Glutamatergic neuron (in vitro differentiated cells): ENCODE data around the gene CHIT1. TPM values are rescaled to one million over a fixed set of nuclear protein-coding genes. Genes with fewer than 3 reads are reported as not detected.

Source experiments
- DNase-seq: peaks from one replicate; pipeline ENCODE4 v3.0.0; 2022
- H3K27ac Mint-ChIP-seq: one replicate; pipeline ENCODE4 v1.8.0; 2020; ENCODE audit warnings: mild to moderate bottlenecking, mixed read lengths, inconsistent platforms; ENCODE audit not compliant: unreplicated experiment
- H3K27me3 Mint-ChIP-seq: one replicate; pipeline ENCODE4 v1.8.0; 2020; ENCODE audit warnings: mild to moderate bottlenecking, moderate library complexity, mixed read lengths, inconsistent platforms; ENCODE audit not compliant: unreplicated experiment
- H3K36me3 Mint-ChIP-seq: one replicate; pipeline ENCODE4 v1.8.0; 2020; ENCODE audit warnings: mild to moderate bottlenecking, mixed read lengths, inconsistent platforms; ENCODE audit not compliant: unreplicated experiment
- H3K4me1 Mint-ChIP-seq: one replicate; pipeline ENCODE4 v1.8.0; 2020; ENCODE audit warnings: mild to moderate bottlenecking, low read depth, mixed read lengths, inconsistent platforms; ENCODE audit not compliant: unreplicated experiment
- H3K4me3 Mint-ChIP-seq: one replicate; pipeline ENCODE4 v1.8.0; 2020; ENCODE audit warnings: mild to moderate bottlenecking, mixed read lengths, inconsistent platforms; ENCODE audit not compliant: unreplicated experiment
- H3K9me3 Mint-ChIP-seq: one replicate; pipeline ENCODE4 v1.8.0; 2020; ENCODE audit warnings: mild to moderate bottlenecking, moderate library complexity, mixed read lengths, inconsistent platforms; ENCODE audit not compliant: unreplicated experiment
- CTCF ChIP-seq: fragments of 200-600 bp; sonication (generic); IDR thresholded peaks from one replicate; pipeline ENCODE4 v1.5.0; 2021; ENCODE audit not compliant: partially characterized antibody, unreplicated experiment
- total RNA-seq: library from RNA; stranded (reverse); fragmentation: NEBNext Ultra II Directional; extraction: Animal tissue kit (Norgen Biotek cat#: 25700); gene quantifications from one replicate; pipeline ENCODE4 v1.2.1, GENCODE V29; 2021; ENCODE audit not compliant: unreplicated experiment

The CHIT1 gene
- total RNA-seq, 1 donor from 2014 or later: 0.10 TPM

DNA sequence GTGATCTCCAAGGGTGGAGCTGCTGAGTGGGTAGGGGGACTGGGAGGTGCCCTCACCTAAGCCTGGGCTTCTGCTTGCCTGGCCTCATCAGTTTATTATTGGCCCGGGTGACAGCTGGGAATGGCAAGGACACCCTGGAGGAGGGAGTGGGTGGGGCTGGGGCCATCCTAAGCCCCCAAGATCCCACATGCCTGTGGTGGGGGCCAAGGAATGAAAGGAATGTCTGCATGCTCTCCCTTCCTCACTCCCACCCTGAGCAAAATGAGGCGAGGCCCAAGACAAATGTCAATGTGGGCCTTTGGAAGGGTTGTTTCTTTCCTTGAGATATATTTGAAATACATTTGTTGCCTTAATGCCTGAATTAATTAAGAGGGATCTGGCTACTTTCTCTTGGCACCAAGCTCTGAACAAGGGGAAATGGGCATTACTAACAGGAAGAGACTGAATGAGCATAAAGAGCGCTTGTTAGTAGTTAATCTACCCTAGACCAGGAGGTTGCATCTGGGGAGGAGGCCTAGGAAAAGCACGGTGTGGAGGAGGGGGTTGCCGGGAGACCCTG, 23.3 kb downstream of the CHIT1 start:
- Mint-ChIP-seq H3K9me3 (peaks cover 14% of the 10 kb centered on the region), H3K4me3 (no peak overlapping the region), H3K27me3 (peaks cover 9% of the 10 kb centered on the region), H3K4me1 (peaks cover 16% of the 10 kb centered on the region), H3K27ac (no peak overlapping the region), H3K36me3 (no peaks in the 10 kb centered on the region)
- TF ChIP-seq CTCF: no peak
- DNase-seq: no peak

DNA sequence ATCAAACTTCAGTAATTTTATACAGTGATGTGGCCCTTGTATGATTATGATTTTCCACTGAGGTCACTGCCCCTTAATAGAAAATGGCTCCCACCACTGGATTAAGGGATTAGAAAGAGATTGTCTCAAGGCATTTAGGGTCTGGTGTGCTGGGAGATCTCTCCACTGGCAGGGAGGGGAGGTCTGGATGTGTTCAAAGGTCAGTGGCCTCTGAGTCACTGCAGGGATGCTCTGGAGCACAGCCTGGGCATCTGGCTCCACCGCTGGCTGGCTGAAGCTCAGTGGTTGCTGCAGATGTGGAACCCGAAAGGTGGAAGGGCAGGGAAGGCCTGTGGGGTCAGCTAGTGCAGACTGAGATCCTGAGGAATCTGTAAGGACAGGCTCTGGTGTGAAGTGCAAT, 24.7 kb downstream of the CHIT1 start:
- Mint-ChIP-seq H3K4me3 (no peak overlapping the region), H3K9me3 (peaks cover 11% of the 10 kb centered on the region), H3K27ac (no peak overlapping the region), H3K36me3 (no peaks in the 10 kb centered on the region), H3K27me3 (peaks cover 13% of the 10 kb centered on the region), H3K4me1 (peaks cover 20% of the 10 kb centered on the region)
- no peak for DNase-seq
- no peak for TF ChIP-seq CTCF

- DNase-seq: no peak
- peaks cover 8% of the 10 kb centered on the region for H3K9me3 Mint-ChIP-seq
- no peak overlapping the region for H3K27ac Mint-ChIP-seq
- no peak overlapping the region for H3K4me3 Mint-ChIP-seq
- peaks cover 13% of the 10 kb centered on the region for H3K27me3 Mint-ChIP-seq
- no peak for TF ChIP-seq CTCF
- peaks cover 13% of the 10 kb centered on the region for H3K4me1 Mint-ChIP-seq
- peaks cover 4% of the 10 kb centered on the region for H3K36me3 Mint-ChIP-seq
These were observed 26.8 kb downstream of the CHIT1 start for GRCh38 chr1:203202431-203203245.

DNA sequence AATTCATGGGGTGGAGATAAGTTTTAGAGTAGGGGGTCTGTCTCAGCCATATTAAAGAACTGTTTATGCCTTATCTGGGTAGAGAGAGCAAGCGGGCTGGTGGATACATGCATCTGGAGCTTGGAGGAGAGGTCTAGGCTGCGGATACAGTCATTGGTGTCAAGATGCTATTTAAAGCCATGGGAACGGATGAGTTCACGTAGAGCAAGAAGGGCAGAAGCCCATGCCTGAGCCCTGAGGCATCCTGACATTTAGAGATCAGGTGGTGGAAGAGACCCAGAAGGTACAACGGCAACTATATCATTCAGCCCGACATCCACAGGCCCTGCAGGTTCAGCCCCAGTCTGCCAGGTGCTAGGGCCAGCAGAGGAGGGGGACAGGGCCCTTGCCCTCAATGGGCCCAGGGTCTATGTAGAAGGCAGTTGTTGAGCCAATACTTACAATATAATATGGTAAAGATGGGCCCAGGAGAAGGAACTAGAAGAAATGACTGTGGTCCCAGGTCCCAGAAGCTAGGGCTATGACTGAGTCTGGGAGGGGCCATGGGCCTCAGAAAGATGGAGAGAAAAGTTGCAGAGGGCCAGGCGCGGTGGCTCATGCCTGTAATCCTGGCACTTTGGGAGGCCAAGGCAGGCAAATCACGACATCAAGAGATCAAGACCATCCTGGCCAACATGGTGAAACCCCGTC, 27.8 kb downstream of the CHIT1 start:
- peaks cover 7% of the 10 kb centered on the region for H3K4me1 Mint-ChIP-seq
- no peak for DNase-seq
- no peak for TF ChIP-seq CTCF
- H3K9me3 Mint-ChIP-seq: peaks cover 2% of the 10 kb centered on the region
- peaks cover 4% of the 10 kb centered on the region for H3K36me3 Mint-ChIP-seq
- no peak overlapping the region for H3K4me3 Mint-ChIP-seq
- no peak overlapping the region for H3K27ac Mint-ChIP-seq
- peaks cover 11% of the 10 kb centered on the region for H3K27me3 Mint-ChIP-seq

- Mint-ChIP-seq H3K4me3 (no peak overlapping the region), H3K27ac (no peak overlapping the region), H3K9me3 (peaks cover 2% of the 10 kb centered on the region), H3K27me3 (peaks cover 11% of the 10 kb centered on the region), H3K36me3 (peaks cover 4% of the 10 kb centered on the region), H3K4me1 (peaks cover 4% of the 10 kb centered on the region)
- TF ChIP-seq CTCF: no peak
- DNase-seq: no peak
These were observed 28.6 kb downstream of the CHIT1 start for GRCh38 chr1:203200916-203201315.
